Endothelial cell of umbilical vein (primary cell): Measurements from ENCODE around the gene NKD1. TPM values are rescaled to one million over a fixed set of nuclear protein-coding genes. Genes with fewer than 3 reads are reported as not detected.

Experiments
- BruUV-seq: library from RNA; stranded (reverse); fragments of 400-500 nt; replicated peaks from 2 replicates; lab custom pipeline; 2021; lab: Mats Ljungman, UMichigan
- CTCF ChIA-PET: fragments of 300-600, 350-600 bp; sonication (Branson Sonifier 250); formaldehyde crosslinking; loops from one replicate; lab custom pipeline; 2021; ENCODE audit warnings: antibody characterized with exemption, inconsistent platforms; lab: Charles Lee
- POLR2A ChIA-PET: fragments of 300-600, 350-600 bp; sonication (Branson Sonifier 250); formaldehyde crosslinking; loops from one replicate; lab custom pipeline; 2021; ENCODE audit warnings: antibody characterized with exemption, inconsistent platforms; lab: Charles Lee
- DNase-seq: peaks from one replicate; pipeline ENCODE4 v3.0.0-alpha.2; 2011; ENCODE audit warnings: low read depth, low spot score
- FAIRE-seq: peaks from 2 replicates; lab custom pipeline; 2011; peaks lifted over from hg19 to GRCh38; lab: Jason Lieb, UNC
- H2AFZ ChIP-seq: 2 replicates; pipeline ENCODE4 v1.6.0; 2012; ENCODE audit warnings: low read depth, low read length, control low read depth, inconsistent platforms
- H3K27ac ChIP-seq: 2 replicates; pipeline ENCODE4 v1.5.1; 2011; ENCODE audit warnings: low read depth, mild to moderate bottlenecking, control low read depth, low read length, moderate library complexity; ENCODE audit not compliant: insufficient read depth
- H3K27me3 ChIP-seq, 2 experiments: 2 replicates each; pipeline versions ENCODE4 v1.6.0 to v1.6.1; 2011; ENCODE audit warnings: low read length in 2 of 2, mixed read lengths in 1 of 2; ENCODE audit not compliant: control insufficient read depth in 2 of 2, insufficient read depth in 2 of 2
- H3K36me3 ChIP-seq, 2 experiments: 2 replicates in 1 of 2; 3 replicates in 1 of 2; pipeline ENCODE4 v1.5.1; 2011; ENCODE audit warnings: low read length in 2 of 2, mild to moderate bottlenecking in 1 of 2, moderate library complexity in 1 of 2; ENCODE audit not compliant: control insufficient read depth in 2 of 2, insufficient read depth in 2 of 2; ENCODE audit errors: extremely low read depth in 1 of 2
- H3K4me1 ChIP-seq: 3 replicates; pipeline ENCODE4 v1.5.1; 2011; ENCODE audit warnings: mild to moderate bottlenecking, low read length; ENCODE audit not compliant: control insufficient read depth, insufficient read depth; ENCODE audit errors: extremely low read depth
- H3K4me2 ChIP-seq: 2 replicates; pipeline ENCODE4 v1.6.1; 2011; ENCODE audit warnings: low read length, control low read depth, mixed read lengths; ENCODE audit not compliant: insufficient read depth
- H3K4me3 ChIP-seq, 3 experiments: fragments of 200-600 bp in 1 of 3; sonication (generic), shearing (Covaris generic) in 1 of 3; replicated peaks in 1 of 3; 2 replicates each; pipeline ENCODE4 v1.5.1; 2011 to 2016; ENCODE audit warnings: control low read depth in 3 of 3, low read length in 3 of 3, mild to moderate bottlenecking in 2 of 3, inconsistent platforms in 1 of 3, low read depth in 1 of 3, moderate library complexity in 1 of 3; ENCODE audit not compliant: insufficient read depth in 1 of 3
- H3K79me2 ChIP-seq: 2 replicates; pipeline ENCODE4 v1.6.0; 2012; ENCODE audit warnings: low read length, inconsistent platforms; ENCODE audit not compliant: control insufficient read depth, insufficient read depth
- H3K9ac ChIP-seq: replicated peaks from 2 replicates; pipeline ENCODE3; 2011; ENCODE audit warnings: low read length, control low read depth; ENCODE audit not compliant: insufficient read depth; ENCODE audit errors: extremely low read depth
- H3K9me1 ChIP-seq: replicated peaks from 3 replicates; pipeline ENCODE4 v1.6.0; 2011; ENCODE audit warnings: mild to moderate bottlenecking, low read length; ENCODE audit not compliant: control insufficient read depth, insufficient read depth; ENCODE audit errors: extremely low read depth
- H3K9me3 ChIP-seq: replicated peaks from 2 replicates; pipeline ENCODE4 v1.5.1; 2012; ENCODE audit warnings: low read length, inconsistent platforms; ENCODE audit not compliant: control insufficient read depth, insufficient read depth
- H4K20me1 ChIP-seq: replicated peaks from 2 replicates; pipeline ENCODE3; 2011; ENCODE audit warnings: mild to moderate bottlenecking, low read length; ENCODE audit not compliant: control insufficient read depth, insufficient read depth; ENCODE audit errors: extremely low read depth
- CTCF ChIP-seq, 2 donors: IDR thresholded peaks; 1 replicate in 1 of 2; 2 replicates in 1 of 2; pipeline ENCODE4 v1.5.1; 2011; ENCODE audit warnings: low read length in 2 of 2, mild to moderate bottlenecking in 2 of 2, moderate library complexity in 2 of 2, control low read depth in 1 of 2, inconsistent platforms in 1 of 2, low read depth in 1 of 2; ENCODE audit not compliant: insufficient read depth in 1 of 2; ENCODE audit errors: extremely low read depth in 1 of 2
- EZH2 ChIP-seq: IDR thresholded peaks from 2 replicates; pipeline ENCODE4 v1.6.1; 2012; ENCODE audit warnings: borderline replicate concordance, low read depth, mild to moderate bottlenecking, moderate library complexity, low read length, inconsistent platforms; ENCODE audit not compliant: severe bottlenecking
- FOS ChIP-seq: IDR thresholded peaks from 2 replicates; pipeline ENCODE4 v1.6.1; 2011; ENCODE audit warnings: mild to moderate bottlenecking, low read length, moderate library complexity, borderline replicate concordance; ENCODE audit not compliant: insufficient read depth
- GATA2 ChIP-seq: IDR thresholded peaks from 2 replicates; pipeline ENCODE4 v1.7.0; 2011; ENCODE audit warnings: low read depth, mild to moderate bottlenecking, moderate library complexity, mixed read lengths, low read length; ENCODE audit not compliant: insufficient read length, insufficient read depth
- JUN ChIP-seq: IDR thresholded peaks from 2 replicates; pipeline ENCODE4 v1.6.1; 2011; ENCODE audit warnings: borderline replicate concordance, low read depth; ENCODE audit not compliant: insufficient read length, insufficient read depth
- MAX ChIP-seq: IDR thresholded peaks from 2 replicates; pipeline ENCODE4 v1.6.1; 2011; ENCODE audit not compliant: insufficient read depth, insufficient read length
- MYC ChIP-seq: IDR thresholded peaks from one replicate; pipeline ENCODE4 v1.6.1; 2011; ENCODE audit warnings: mild to moderate bottlenecking, low read depth, low read length
- POLR2A ChIP-seq: IDR thresholded peaks from 2 replicates; pipeline ENCODE4 v1.6.1; 2012; ENCODE audit warnings: low read depth, mild to moderate bottlenecking, control low read depth, low read length
- POLR2AphosphoS5 ChIP-seq: IDR thresholded peaks from 2 replicates; pipeline ENCODE4 v1.6.1; 2012; ENCODE audit warnings: low read depth, mild to moderate bottlenecking, control low read depth, low read length, moderate library complexity; ENCODE audit not compliant: insufficient read depth
- dilution Hi-C: fragments of 300-500 bp; cut with MboI; formaldehyde crosslinking; loops from one replicate; pipeline ENCODE4 v1.15.0; 2019; ENCODE audit warnings: low sequenced_read_pairs; ENCODE audit not compliant: extremely low pct_ligation_motif_present
- intact Hi-C: fragments of 100-400 bp; cut with micrococcal nuclease; formaldehyde crosslinking; loops from one replicate; pipeline ENCODE4 v1.10.0; 2022
- polyA plus RNA-seq, 4 experiments: library from polyadenylated mRNA; depleted of rRNA in 3 of 4; stranded (reverse) in 3 of 4; unstranded in 1 of 4; fragments of >200 nt; gene quantifications; 2 replicates each; pipeline versions ENCODE4 v1.2.1 to v1.2.3, GENCODE V29; 2011 to 2012; ENCODE audit warnings: missing spikeins in 1 of 4
- total RNA-seq: library from RNA; stranded (reverse); gene quantifications from 2 replicates; pipeline ENCODE4 v1.2.3, GENCODE V29; 2021

NKD1 gene
- total and polyA plus RNA-seq, 2 donors (not counting 3 experiments of a cell fraction or from before 2014, with no cell fraction given) = not detected

DNA sequence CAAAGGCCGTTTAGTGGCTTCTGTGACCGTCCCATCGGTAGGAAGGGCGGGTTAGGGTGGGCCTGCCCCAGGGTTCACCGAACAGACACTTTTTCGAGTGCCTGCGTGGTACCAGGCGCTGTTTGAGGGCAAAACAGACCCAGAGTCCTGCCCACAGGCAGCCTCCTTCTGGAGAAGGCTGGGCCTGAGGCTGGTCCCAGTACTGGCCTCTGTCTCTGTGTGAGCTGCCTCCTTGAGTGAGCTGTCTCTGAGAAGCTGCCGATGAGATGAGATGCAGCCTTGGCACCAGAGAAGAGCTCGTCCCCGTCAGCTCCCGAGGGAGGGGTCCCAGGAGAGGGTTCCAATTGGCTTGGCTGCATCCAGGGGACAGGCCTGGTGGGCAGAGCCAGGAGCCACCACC, 53.1 kb downstream of the NKD1 start:
- no peaks in the 10 kb centered on the region for H3K4me1 ChIP-seq
- intact Hi-C loops = no loop called here
- H3K79me2 ChIP-seq = no peaks in the 10 kb centered on the region
- H3K27ac ChIP-seq = no peak overlapping the region
- H2AFZ ChIP-seq = no peak overlapping the region
- H3K4me2 ChIP-seq = no peak overlapping the region
- no peaks in the 10 kb centered on the region for H3K27me3 ChIP-seq
- H3K36me3 ChIP-seq = no peaks in the 10 kb centered on the region
- no TSS peak for BruUV-seq
- FAIRE-seq (no peak), DNase-seq (no peak)
- POLR2A ChIA-PET = no interaction called here
- H3K9me3 ChIP-seq = no peaks in the 10 kb centered on the region
- TF ChIP-seq EZH2 = no peak
- no peak for TF ChIP-seq JUN
- no peak for TF ChIP-seq POLR2AphosphoS5
- TF ChIP-seq CTCF (IDR thresholded peaks at IDR 0.05; ENCODE audit: extremely low read depth in 1 of 2, insufficient read depth in 1 of 2, low read depth in 1 of 2, low read length in 2 of 2) = no peak
- no peak for TF ChIP-seq MYC
- no peak for TF ChIP-seq FOS
- TF ChIP-seq MAX = no peak
- TF ChIP-seq GATA2 = no peak
- TF ChIP-seq POLR2A = no peak
- H3K9me1 ChIP-seq = no peaks in the 10 kb centered on the region
- no peak overlapping the region for H3K4me3 ChIP-seq
- H4K20me1 ChIP-seq = no peaks in the 10 kb centered on the region
- dilution Hi-C loops = no loop called here
- H3K9ac ChIP-seq = no peak overlapping the region
- CTCF ChIA-PET = interaction anchor here (1.5 to 2.3 kb wide), 2 partner anchors 64 to 205 kb away, joined by 4 to 6 read pairs; no protein-coding TSS in a partner anchor
